Heart left ventricle (tissue), 13 donors: Measurements from ENCODE around the gene ZBTB46.

Experiments used
- CTCF ChIP-seq, 12 donors: fragments of 200-600 bp; sonication (generic) in 4 of 12; IDR thresholded peaks; one replicate each; pipeline versions ENCODE4 v1.5.0 to v1.8.0; 2018 to 2022; ENCODE audit warnings: antibody characterized with exemption in 12 of 12, mild to moderate bottlenecking in 5 of 12
- POLR2A ChIP-seq, 2 donors: fragments of 450-650 bp; IDR thresholded peaks; one replicate each; pipeline ENCODE4 v1.6.1; 2017; ENCODE audit warnings: antibody characterized with exemption in 2 of 2, mild to moderate bottlenecking in 2 of 2, moderate library complexity in 2 of 2
- donor health status: ischemic (EF 13 %, LVEDD 7.1; RV severe dilation, severe dysfunction).
- donor health status: DM: no; HTN: yes; CAD: no.
- donor health status: DM: no; HTN: no; CAD: no.
- donor health status: ischemic (EF 25% LVEDD 6.9; RV normal size, moderate dysfunction).
- donor health status: ischemic (EF 25% LVEDD 5.7; RV mildly dilated, moderate dysfunction).
- donor health status: ischemic (EF 35%, LVEDD 5.7; RV mildly dilated, moderate dysfunction).
- donor health status: nonischemic (EF 11% LVEDD 7.7; RV severe dilation, severe dysfunction).
- donor health status: DM: yes; HTN: yes; CAD: no.
- donor health status: PGD.
- donor health status: ischemic (EF 29% LVEDD 5.4; RV normal size, mild dysfunction).
- donor health status: nonischemic (EF 23%, LVEDD 6.1; RV moderate dilation, normal function).

DNA sequence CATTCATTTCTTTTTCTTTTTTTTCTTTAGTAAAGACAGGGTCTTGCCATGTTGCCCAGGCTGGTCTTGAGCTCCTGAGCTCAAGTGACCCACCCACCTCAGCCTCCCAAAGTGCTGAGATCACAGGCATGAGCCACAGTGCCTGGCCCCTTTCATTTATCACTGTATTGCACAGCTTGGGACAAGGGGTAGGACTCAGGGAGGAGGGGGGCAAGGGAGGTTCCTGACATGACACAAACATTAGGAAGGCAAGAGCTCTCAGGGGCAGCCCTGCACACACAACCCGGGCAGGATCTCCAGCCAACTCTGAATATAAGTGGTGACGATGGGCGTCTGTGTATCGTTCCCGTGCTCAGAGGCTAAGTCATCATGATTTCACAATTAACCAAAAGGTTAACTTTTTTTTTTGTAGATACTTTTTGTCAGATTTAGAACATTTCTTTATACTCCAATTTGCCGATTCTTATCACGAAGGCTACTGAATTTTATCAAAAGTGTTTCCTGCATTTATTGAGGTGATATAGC lies 71.6 kb downstream of the ZBTB46 start:
- TF ChIP-seq CTCF (IDR thresholded peaks at IDR 0.05), result no peak
- TF ChIP-seq POLR2A (IDR thresholded peaks at IDR 0.05), result no peak
